Fibroblast of mammary gland (primary cell): ENCODE results near the gene PTPRS.
A peak's percentile ranks its signal among the peaks of the same experiment; 100 is the strongest.

Experiments
- DNase-seq: peaks from one replicate; pipeline ENCODE4 v3.0.0-alpha.2; 2010; ENCODE audit warnings: low read depth
- H3K4me3 ChIP-seq: 2 replicates; pipeline ENCODE4 v1.5.1; 2011; ENCODE audit warnings: low read depth, mild to moderate bottlenecking, low read length, moderate library complexity; ENCODE audit not compliant: control insufficient read depth
- TF ChIP-seq, protein P1 (sequence below): conservative IDR thresholded peaks from 2 replicates; pipeline ENCODE4 v1.5.1; 2011; ENCODE audit warnings: low read depth, low read length, inconsistent platforms; ENCODE audit not compliant: control insufficient read depth, insufficient read depth

The PTPRS gene

DNA sequence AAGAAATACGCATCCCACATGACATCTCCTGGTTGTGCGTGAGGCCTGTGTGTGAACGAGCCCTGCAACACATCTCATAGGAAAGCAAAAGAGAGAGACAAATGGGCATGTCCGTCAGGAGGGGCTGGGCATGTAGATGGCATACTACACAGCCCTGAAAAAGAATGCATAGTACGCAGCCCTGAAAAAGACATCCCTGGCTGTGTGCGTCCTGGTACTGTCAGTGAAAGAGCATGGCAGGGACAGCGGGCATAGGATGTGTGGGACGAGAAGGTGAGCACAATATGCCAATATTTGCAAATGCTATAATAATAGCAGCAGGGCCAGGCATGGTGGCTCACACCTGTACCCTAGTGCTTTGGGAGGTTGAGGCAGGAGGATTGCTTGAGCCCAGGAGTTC, 28.6 kb downstream of the PTPRS start:
- no peak overlapping the region for H3K4me3 ChIP-seq
- TF ChIP-seq, protein P1, sequence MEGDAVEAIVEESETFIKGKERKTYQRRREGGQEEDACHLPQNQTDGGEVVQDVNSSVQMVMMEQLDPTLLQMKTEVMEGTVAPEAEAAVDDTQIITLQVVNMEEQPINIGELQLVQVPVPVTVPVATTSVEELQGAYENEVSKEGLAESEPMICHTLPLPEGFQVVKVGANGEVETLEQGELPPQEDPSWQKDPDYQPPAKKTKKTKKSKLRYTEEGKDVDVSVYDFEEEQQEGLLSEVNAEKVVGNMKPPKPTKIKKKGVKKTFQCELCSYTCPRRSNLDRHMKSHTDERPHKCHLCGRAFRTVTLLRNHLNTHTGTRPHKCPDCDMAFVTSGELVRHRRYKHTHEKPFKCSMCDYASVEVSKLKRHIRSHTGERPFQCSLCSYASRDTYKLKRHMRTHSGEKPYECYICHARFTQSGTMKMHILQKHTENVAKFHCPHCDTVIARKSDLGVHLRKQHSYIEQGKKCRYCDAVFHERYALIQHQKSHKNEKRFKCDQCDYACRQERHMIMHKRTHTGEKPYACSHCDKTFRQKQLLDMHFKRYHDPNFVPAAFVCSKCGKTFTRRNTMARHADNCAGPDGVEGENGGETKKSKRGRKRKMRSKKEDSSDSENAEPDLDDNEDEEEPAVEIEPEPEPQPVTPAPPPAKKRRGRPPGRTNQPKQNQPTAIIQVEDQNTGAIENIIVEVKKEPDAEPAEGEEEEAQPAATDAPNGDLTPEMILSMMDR: no peak
- no peak for DNase-seq

DNA sequence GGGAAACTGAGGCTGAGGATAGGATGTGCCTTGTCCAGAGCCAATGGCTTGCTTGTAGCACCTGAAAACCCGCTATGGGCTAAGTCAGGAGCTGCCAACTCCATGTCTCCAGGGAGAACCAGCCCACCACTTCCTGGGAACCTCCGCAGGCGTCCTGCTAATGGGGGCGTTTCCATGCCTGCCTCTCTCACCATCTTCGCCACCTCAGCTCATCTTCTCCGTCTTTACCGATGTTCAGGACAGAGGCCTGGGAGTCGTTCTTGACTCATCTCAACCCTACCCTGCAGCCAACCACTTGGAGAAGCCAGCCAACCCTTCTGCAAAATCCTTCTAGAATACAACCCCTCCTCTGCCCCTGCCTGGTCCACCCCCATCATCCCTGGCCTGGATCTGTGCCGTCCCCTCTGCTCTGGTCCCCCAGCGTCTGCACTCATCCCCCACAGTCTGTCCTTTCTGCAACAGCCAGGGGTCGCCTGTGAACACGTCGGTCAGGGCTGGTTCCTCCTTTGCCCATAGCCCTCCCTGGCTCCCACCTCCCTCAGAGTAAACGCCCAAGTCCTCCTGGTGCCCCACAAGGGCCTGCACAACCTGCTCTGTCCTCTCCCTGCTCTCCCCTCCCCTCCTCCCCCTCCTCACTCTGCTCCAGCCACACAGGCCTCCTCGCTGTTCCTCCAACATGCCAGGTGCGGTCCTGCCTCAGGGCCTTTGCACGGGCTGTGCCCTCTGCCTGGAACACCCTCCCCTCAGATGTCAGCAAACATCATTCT, 31.0 kb downstream of the PTPRS start:
- TF ChIP-seq, protein P1: peak; percentile 1
- no peak overlapping the region for H3K4me3 ChIP-seq
- DNase-seq: peak; percentile 19

DNA sequence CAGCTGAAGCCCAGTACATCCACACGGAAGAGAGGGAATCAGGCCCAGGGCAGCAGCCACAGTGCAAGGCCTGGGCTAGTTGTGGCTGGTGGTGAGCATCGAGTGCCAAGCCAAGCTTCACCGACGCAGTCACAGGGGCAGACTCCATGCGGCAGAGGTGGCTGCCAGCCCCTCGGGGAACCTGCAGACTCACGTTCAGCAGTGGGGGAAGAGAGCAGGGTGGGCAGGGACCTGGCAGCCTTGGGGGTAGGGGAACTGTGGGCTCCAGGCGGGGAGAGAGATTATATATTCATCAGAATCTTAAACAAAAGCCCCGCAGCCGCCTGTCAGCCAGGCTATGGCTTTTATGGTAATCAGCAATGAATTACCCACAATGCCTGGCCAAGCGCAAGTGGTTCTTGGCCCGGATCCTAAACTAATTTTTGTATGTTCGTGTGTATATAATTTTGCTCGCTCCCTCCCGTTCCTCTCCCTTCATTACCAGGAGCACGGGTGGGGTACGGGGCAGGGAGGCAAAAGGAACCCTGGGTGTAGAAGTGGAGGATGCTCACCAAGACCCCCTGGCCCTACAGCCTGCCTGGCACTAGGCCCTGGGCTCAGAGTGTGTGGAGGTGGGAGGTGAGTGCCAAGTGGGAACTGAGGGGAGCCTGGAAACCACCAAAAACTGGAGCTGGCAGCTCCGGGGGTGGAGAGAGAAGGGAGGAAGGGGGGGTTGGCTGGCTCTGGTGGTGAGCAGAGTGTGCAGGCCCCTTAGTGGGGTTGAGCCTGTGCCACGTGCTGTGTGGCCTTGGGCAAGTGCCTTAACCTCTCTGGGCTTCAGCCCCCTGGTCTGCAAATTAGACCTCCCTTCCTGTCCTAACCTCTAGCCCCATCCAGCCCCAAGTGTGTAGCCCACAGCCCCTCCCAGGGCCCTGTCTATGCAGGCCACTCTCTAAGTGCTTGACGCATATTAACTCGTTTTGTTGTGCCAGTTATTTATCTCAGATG, 31.9 kb downstream of the PTPRS start:
- TF ChIP-seq, protein P1: no peak
- peak overlapping the region; percentile 22 for H3K4me3 ChIP-seq
- peak; percentile 91 for DNase-seq

DNA sequence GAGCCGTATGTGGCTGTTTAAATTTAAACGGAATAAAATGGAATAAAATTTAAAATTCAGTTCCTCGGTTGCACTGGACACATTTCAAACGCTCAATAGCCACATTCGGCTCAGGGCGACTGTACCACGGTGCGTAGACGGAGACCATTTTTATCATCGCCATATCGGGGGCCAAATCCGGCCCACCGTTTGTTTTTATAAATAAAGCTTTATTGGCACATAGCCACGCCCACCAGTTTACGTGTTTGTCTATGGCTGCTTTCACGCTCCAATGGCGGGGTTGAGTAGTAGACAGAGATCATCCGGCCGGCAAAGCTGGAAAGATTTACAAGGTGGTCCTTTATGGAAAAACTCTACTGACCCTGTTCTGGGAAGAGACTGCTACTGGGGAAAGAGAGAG, 33.0 kb downstream of the PTPRS start:
- TF ChIP-seq, protein P1: no peak
- DNase-seq: no peak
- H3K4me3 ChIP-seq: no peak overlapping the region

DNA sequence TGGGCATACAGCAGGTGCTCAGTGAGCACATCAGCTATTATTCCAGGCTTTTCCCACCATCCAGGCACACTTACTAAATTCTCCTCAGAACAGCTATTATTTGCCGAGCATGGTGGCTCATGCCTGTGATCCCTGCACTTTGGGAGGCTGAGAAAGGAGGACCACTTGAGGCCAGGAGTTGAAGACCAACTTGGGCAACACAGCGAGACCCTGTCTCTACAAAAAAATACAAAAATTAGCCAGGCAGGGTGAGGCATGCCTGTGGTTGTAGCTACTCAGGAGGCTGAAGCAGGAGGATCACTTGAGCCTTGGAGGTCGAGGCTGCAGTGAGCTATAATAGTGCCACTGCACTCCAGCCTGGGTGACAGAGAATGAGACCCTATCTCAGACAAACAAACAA, 35.4 kb downstream of the PTPRS start:
- no peak for DNase-seq
- no peak overlapping the region for H3K4me3 ChIP-seq
- TF ChIP-seq, protein P1: no peak

DNA sequence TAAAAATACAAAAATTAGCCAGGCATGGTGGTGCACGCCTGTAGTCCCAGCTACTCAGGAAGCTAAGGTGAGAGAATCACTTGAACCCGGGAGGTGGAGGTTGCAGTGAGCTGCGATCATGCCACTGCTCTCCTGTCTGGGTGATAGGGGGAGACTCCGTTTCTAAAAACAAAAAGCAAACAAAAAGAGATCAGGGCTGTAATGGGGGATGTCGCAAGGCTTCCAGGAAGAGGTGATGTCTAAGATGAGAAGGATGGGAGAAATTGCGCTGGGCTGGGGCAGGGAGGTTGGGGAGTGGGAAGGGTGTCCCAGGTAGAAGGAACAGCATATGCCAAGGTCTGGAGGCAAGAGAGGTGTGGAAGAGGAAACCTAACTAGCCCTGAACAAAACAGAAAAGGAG, 36.1 kb downstream of the PTPRS start:
- TF ChIP-seq, protein P1: no peak
- DNase-seq: no peak
- no peak overlapping the region for H3K4me3 ChIP-seq
